ENCODE measurements around the gene DNAH6.

DNAH6 gene

DNA sequence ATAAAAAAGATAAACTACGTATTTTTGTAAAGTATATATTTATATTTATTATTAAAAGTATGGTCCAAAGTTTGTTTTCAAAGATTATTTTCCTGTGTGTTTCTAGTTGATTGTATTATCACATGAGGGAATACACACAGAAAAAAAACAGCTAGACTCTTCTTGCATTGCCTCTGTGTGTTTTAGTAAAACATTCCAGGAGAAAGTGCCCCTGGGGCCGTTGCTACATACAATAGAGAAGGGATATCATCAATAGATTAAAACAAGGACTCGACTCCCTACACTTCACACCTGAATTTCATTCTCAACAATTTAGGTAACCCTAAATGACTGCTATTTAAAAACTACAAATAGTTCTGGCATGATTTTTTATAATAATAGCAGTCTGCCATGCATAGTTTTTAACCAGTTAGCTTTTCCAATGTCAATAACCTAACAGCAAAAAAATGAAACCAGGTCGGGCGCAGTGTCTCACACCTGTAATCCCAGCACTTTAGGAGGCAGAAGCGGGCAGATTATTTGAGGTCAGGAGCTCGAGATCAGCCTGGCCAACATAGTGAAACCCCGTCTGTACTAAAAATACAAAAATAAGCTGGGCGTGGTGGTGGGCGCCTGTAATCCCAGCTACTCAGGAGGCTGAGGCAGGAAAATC is 171.3 kb downstream of the DNAH6 start:
- DNase-seq (ENCODE audit: low read depth, low spot score) = no peak

GRCh38 chr2:84690225-84690624 is 173.9 kb downstream of the DNAH6 start:
- no peak for DNase-seq (ENCODE audit: low read depth, low spot score)

DNA sequence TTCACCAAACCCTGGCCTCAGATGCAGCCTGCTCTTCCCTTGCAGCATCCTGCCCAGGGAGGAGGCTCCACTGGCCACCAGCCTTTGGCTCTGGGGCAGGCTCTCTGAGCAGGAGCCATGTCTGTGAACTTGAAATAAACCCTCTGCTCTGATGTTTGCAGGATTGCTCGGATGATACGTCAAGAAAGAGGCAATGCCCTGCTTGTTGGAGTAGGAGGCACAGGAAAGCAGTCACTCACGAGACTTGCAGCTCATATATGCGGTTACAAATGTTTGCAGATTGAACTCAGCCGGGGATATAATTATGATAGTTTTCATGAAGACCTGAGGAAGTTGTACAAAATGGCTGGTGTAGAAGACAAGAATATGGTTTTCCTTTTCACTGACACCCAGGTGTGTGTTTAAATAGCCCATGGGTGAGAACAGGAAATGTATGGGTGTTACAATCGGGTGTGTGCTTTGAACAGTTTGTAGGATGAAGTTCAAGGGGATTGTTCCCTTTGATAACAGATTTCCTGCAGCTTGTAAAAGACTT is 177.9 kb downstream of the DNAH6 start:
- DNase-seq (ENCODE audit: low read depth, low spot score) = no peak

DNA sequence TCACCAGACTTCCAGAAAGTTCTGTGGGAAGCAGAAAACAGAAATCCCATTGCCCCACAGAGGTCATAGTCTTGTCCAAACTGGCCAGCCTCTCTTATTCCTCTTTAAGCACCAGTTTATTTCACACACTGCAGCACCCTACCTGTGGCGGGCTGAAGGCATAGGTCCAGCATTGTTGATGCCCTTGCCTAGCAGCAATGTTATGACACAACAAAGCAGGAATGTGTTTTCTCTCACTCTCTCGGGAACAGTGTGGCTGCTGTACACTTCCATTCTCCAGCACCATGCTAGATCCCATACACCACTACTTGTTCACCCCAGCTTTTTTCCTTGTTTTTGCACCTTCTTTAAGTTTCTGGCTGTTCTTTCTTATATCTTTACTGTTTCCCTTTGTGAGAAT is 181.6 kb downstream of the DNAH6 start:
- DNase-seq (ENCODE audit: low read depth, low spot score) = peak; percentile 4

- DNase-seq (ENCODE audit: low read depth, low spot score) = no peak
These were observed 183.7 kb downstream of the DNAH6 start for GRCh38 chr2:84700006-84700405.

GRCh38 chr2:84701880-84702279 is 185.6 kb downstream of the DNAH6 start:
- peak; percentile 32 for DNase-seq (ENCODE audit: low read depth, low spot score)

- no peak for DNase-seq (ENCODE audit: low read depth, low spot score)
These were observed 186.6 kb downstream of the DNAH6 start for GRCh38 chr2:84702941-84703340.

DNA sequence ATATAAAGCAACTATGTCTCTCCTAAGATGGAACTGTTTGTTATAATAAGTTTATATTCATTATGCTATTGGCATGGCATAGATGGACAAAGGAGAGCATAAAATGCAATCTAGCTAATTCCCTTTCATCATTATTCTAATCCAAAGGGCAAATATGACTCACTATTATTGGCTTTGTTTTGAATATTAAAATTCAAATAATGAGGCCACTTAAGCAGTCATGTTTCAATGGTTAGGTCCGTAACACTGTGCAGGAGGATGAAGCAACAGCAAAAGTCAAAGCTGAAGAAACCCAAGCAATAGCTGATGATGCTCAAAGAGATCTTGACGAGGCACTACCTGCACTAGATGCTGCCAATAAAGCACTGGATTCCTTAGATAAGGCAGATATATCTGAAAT is 187.5 kb downstream of the DNAH6 start:
- DNase-seq (ENCODE audit: low read depth, low spot score) = no peak

- DNase-seq (ENCODE audit: low read depth, low spot score) = no peak
These were observed 188.4 kb downstream of the DNAH6 start for GRCh38 chr2:84704505-84705244.

DNA sequence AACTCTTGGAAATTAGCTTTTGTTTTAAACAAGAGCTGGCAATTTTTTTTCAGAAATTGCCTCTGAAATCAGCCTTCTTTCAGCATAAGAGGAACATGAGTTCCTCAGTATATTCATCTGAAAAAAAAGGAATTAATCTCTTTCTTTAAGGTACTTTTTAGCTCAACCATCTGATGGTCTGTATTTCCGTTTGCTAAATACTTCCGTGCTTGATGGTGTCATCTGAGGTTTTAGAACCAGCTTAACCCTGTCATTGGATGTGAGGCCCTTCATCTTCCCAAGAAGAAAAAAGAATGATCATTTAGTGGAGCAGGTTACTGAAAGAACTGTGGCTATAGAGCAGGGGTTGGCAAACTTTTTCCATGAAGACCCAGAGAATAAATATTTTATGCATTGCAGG is 189.6 kb downstream of the DNAH6 start:
- DNase-seq (ENCODE audit: low read depth, low spot score) = no peak

DNA sequence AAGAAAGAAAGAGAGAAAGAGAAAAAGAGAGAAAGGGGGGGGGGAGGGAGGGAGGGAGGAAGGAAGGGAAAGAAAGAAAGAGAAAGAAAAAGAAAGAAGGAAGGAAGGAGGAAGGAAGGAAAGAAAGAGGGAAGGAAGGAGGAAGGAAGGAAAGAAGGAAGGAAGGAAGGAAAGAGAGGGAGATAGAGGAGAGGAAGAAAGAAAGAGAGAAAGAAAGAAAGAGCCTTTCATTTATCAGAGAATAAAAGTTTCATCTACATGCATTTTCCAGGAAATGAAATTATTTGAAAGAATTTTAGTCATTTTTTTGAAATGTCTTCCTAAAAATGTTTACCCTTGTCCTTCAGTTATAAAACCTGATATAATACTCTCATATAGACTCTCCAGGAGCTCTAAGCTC is 192.1 kb downstream of the DNAH6 start:
- DNase-seq (ENCODE audit: low read depth, low spot score) = no peak

DNA sequence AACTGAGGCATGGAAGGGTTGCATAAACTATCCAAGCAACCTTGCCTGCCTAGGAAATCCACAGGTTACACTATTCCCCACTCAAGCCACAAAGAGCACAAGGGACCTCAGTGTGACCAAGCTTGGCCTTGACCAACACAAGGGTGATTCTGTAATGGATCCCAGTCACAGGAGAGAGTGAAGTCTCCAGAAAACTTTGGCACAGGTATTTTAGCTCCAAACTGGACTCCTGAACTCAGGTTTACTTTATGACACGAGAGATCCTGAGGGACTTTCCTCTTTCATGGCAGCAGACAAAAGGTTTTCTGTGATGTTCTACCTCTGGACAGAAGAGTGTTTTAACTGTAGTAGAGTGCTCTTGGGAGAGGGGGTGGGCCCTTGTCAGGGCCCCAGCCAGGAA is 195.4 kb downstream of the DNAH6 start:
- DNase-seq (ENCODE audit: low read depth, low spot score) = no peak

- DNase-seq (ENCODE audit: low read depth, low spot score) = no peak
These were observed 197.1 kb downstream of the DNAH6 start for GRCh38 chr2:84713441-84713840.

DNA sequence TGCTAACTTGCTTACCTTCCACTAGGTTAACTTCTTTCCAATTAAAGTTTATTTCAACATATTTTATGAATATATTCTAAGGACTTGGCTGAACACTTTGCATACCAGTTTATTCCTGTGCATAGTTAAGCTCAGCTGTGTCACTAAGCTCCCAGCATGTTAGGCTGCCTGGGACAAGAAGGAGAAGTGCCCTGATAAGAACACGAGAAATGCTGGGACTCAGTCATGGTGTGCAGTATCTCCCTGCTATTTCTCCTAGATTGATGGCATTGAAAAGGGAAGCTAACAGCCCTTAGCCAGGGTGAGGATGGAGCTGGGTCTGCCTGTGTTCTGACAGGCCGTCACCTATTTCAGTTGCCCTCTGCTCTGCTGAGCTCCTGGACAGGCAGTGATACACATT is 200.3 kb downstream of the DNAH6 start:
- DNase-seq (ENCODE audit: low read depth, low spot score) = no peak

DNA sequence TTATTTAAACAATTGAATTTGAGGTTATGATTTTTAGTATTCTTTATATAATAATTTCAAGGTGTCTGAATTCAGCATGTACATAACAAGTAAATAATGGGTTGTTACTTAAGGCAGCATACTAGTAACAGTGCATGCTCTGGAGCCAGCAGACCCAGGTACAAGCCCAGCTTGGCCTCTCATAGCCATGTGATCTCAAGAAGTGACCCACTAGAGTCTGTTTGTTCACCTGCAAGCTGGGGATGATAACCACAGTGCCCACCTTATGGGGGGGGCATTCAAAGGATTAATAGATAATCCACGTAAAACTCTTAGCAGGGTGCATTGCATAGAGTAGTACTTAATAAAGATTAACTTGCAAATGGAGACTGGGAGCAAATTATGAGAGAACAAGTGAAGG is 201.0 kb downstream of the DNAH6 start:
- no peak for DNase-seq (ENCODE audit: low read depth, low spot score)

DNA sequence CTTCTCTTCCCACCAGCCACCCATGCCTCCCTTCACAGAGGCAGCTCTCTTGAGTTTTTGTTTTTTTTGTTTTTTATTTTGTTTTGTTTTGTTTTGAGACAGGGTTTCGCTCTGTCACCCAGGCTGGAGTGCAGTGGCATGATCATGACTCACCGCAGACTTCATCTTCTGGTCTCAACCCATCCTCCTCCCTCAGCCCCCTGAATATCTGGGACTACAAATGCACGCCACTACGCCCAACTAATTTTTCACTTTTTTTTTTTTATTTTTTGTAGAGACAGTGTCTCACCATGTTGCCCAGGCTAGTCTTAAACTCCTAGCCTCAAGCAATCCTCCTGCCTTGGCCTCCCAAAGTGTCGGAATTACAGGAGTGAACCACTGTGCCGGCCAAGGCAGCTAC is 203.1 kb downstream of the DNAH6 start:
- DNase-seq (ENCODE audit: low read depth, low spot score) = no peak

DNA sequence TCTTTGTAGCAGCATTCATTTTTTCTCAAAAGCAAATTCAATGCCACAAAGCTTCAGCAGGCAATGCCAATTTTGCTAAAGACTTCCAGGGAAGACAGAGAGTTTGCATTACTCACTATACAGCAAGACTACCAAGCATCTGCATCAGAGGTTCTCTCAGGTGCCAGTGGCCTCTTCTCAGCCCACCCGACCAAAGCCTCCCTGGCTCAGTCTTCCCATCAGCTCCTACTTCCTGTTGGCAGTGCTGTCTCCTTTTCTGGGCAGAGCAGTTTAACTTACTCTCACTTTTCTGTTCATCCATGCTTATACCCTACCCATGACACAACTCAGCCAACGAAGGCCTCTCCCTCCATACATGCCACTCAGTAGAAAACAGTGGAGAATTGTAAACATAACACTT is 207.5 kb downstream of the DNAH6 start:
- DNase-seq (ENCODE audit: low read depth, low spot score) = no peak

- DNase-seq (ENCODE audit: low read depth, low spot score) = no peak
These were observed 209.4 kb downstream of the DNAH6 start for GRCh38 chr2:84725717-84726116.

DNA sequence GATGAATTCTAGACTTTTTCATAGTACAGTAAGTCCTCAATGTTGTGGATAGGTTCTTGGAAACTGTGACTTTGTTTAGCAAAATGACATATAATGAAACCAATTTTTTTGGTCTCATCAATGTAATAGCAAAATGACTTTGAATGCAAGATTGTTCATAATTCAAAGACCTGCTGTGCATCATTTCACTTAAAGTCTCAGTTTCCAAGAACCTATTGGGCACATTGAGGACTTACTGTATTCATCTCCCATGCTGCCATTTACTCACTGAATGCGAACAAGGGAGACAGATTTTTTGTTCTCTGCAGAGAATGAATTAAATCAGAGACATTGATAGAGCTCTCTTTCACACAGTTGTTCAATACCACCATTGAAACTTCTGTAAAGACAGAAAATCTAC is 211.0 kb downstream of the DNAH6 start:
- no peak for DNase-seq (ENCODE audit: low read depth, low spot score)

GRCh38 chr2:84729224-84729623 is 212.9 kb downstream of the DNAH6 start:
- no peak for DNase-seq (ENCODE audit: low read depth, low spot score)

DNA sequence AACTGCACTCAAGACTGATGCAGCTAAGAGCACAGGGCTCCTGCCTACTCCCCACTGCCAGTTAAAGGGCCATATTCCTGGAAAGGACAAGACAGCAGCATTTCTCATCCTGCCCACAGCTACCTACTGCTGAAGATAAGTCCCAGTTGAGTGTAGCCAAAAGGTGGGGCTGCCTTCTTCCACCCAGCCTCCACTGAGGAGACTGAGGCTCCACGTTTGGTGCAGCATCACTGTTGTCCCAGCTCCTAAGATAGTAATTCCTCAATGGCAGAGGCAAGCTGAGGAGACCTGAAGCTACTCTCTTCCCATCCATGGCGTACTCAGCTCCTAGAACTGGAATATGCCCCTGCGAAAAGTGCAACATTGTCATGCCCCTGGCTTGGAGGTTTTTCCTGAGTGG is 214.9 kb downstream of the DNAH6 start:
- DNase-seq (ENCODE audit: low read depth, low spot score) = no peak

- DNase-seq (ENCODE audit: low read depth, low spot score) = no peak
These were observed 216.8 kb downstream of the DNAH6 start for GRCh38 chr2:84732897-84733778.
